Forelimb muscle (tissue), 1 donor: ENCODE measurements around the gene PRTN3. TPM values are rescaled to one million over a fixed set of nuclear protein-coding genes. Genes with fewer than 3 reads are reported as not detected.
"Not testable (repeated sequence)": the region's sequence is repeated elsewhere in the genome, so short reads cannot be mapped to it uniquely, and the experiment has no call there.

Source experiments
- DNase-seq: peaks from one replicate; pipeline ENCODE4 v3.0.0-alpha.2; 2013; ENCODE audit warnings: low read depth
- polyA plus RNA-seq: library from polyadenylated mRNA; unstranded; fragments of 120-200 nt; gene quantifications from one replicate; pipeline ENCODE4 v1.2.1, GENCODE V29; 2013; ENCODE audit not compliant: insufficient read length

The PRTN3 gene
- polyA plus RNA-seq, 1 donor: 2.6 TPM

DNA sequence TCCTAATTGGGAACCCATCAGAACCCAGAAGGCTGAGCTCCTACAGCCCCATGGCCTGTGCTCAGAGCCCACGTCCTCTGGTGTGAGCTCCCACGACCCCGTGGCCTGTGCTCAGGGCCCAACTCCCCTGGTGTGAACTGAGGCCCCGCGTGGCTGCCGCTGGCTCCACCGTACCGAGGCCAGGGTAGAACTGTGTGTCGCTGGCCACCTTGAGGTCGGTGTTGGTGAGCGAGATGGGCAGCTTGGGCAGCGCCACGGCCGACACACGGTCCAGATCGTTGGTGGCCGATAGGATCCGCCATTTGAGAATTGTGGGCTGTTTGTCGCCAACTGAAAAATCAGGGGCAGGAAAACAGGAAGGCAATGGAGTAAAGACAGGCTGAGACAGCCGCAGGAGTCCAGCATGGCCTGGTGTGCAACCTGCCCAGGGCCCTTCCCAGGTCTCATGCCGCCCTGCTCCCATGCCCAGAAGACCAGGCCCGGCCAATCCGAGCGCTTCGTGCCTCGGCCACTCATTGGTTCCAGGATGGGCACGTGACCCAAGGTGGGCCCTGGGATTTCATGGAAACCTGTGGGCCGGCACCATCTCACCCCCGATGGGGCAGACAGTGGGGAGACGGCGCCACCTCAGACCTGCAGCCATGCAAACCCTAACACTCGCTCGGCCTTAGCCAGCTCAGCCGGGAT, 40.7 kb downstream of the PRTN3 start:
- DNase-seq: no peak

DNA sequence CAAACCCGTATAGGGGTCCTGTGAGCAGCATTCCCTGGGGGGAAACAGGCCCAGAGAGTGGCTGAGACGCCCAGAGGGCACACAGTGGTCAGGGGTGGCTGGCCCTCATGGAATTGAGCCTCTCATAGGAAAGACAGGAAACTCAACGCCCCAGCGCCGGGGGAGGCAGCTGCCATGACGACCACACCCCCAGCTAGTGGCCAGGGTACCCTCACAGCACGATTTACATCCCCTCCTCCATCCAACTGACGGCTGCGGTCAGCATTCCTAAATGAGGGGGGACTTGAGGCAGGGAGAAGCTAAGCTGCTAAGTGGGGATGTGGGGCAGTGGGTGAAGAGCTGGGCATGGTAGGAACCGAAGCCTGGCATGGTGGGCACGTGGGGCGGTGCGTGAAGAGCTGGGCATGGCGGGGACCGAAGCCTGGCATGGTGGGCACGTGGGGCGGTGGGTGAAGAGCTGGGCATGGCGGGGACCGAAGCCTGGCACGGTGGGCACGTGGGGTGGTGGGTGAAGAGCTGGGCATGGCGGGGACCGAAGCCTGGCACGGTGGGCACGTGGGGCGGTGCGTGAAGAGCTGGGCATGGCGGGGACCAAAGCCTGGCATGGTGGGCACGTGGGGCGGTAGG, 42.2 kb downstream of the PRTN3 start:
- DNase-seq: no peak

DNA sequence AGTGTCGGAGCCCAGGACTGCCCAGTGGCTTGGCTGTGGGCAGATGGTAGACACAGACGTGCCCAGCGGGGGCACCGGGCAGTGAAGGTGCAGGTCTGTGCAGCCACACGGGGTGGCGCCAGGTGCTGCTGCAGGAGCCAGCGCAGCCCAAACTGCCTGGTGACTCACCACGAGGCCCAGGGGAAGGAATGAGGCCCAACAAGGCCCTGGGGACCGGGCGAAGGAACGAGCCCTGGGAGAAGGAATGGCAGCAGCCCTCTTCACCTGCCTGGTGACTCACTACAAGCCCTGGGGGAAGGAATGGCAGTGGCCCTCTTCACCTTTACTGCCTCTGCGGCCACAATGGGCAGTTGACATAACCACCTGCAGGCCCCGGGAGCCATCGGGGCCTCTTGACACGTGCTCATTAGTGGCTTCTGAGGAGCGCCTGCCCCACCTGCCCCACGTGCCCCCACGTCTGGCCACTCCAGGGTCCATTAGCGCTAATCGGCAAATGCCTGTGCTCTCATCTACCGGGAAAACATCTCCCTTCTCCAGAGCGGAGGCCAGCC, 42.9 kb downstream of the PRTN3 start:
- no peak for DNase-seq

DNA sequence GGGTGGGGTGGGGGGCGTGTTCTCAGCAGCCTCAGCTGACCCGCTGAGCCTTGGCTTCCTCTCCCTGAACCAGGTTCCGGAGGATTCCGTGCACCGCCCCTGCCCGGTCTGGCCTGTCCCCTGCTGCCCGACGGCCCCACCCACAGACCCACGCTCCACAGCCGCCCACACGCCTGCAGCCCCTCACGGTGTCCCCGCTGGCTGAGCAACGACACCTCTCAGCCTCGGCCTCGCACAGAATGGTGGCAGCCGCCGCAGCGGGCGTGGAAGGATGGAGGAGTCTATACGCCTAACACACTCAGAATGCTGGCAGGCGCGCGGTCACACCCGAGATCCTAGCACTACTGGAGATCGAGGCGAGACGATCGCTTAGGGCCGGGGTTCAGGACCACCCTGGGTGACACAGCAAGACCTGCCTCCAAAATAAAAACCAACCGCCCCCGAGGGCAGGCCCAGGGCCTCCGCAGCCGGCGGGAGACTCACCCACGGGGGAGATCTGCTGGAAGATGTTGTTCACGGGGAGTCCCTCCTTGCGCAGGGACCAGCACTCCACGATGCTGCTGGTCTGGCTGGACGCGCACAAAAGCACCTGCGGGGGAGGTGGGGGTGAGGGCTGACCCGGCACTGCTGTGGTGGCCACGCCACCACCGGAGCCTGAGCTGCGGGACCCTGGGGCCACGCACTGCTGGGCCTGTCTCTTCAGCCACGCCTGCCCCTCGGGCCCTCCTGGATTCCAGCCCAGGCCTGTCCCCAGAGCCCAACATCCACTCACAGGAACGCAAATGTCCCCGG, 43.8 kb downstream of the PRTN3 start:
- no peak for DNase-seq

DNA sequence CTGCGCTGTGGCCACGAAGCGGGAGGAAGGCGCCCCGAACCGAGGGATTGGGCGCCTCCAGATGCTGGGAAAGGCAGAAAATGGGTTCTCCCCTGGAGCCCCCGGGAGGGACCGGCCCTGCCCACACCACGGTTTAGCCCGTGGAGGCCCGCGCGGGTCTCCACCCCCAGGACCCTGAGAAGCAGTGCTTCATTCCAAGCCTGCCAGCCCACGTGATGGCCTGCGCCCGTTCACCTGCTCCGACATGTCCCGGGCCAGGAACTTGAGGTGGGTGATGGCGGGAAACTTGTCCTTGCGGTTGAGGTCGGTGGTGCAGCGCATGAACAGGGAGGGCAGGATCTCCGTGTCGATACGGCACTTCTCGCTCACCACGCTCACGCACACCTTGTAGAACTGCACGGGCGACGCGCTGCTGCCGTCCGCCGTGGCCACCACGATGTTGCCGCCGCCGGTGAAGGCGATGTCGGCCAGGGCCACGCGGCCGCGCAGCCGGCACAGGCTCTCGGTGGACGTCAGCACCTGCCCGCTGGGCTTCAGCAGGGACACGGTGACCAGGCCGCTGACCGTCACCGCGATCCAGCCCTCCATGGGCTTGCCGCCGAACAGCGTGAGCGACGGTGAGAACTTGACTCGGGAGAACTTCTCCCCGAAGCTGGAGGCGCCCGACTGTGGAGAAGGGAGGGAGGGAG, 44.9 kb downstream of the PRTN3 start:
- no peak for DNase-seq

DNA sequence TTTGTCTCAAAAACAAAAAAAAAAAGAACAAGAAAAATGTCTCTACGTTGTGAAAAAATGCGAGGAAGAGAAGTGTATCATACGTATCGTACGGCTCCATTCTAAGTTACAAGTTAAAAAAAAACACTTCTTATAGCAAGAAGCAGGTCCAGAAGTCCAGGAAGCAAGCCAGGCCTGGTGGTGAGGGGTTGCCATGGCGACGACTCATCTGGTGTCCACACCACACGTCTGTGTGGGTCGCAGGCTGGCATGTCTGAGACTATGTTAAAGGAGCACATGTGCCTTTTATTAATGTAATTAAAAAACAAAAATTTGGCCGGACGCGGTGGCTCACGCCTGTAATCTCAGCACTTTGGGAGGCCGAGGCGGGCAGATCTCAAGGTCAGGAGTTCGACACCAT, 46.3 kb downstream of the PRTN3 start:
- no peak for DNase-seq

DNA sequence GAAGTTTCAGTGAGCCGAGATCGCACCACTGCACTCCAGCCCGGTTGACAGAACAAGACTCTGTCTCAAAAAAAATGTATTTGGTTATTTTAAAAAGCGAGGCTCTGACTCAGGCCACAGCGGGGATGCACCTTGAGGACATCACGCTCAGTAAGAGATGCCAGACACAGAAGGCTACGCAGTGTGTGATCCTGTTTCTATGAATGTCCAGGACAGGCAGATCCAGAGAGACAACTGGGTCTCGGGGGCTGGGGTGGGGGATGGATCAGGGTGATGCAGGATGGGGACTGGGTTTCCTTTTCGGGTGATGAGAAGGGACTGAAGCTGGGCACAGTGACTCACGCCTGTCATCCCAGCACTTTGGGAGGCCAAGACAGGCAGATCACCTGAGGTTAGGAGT, 46.8 kb downstream of the PRTN3 start:
- no peak for DNase-seq

DNA sequence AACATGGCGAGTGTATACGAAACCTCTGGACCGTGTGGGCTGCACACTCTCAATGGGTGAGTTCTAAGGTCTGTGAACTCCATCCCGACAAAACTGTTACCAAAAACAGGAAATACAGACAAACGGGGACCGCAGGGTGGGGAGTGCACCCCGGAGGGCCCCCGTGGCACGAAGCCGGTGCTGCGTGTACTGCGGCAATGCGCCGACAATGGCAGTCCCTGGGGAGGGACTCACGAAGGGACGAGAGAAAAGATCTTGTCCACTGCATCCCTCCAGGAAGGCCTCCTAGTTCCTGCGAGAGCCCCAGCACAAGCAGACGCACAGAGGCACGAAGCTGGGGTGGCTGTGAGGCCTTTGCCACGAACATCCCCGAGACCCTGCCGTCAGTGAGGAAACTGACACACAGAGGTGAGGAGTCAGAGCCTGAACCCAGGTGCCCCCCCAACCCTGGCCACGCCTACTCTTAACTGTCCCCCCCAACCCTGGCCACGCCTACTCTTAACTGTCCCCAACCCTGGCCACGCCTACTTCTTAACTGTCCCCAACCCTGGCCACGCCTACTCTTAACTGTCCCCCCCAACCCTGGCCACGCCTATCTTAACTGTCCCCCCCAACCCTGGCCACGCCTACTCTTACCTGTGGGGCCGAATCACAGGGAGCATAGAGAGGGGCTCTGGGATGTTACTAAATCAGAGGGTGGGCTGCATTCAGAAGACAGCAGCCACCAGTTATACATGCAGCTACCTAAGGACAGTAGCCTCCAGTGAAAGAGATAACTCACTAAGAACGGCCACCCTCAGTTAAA, 48.0 kb downstream of the PRTN3 start:
- DNase-seq: no peak

DNA sequence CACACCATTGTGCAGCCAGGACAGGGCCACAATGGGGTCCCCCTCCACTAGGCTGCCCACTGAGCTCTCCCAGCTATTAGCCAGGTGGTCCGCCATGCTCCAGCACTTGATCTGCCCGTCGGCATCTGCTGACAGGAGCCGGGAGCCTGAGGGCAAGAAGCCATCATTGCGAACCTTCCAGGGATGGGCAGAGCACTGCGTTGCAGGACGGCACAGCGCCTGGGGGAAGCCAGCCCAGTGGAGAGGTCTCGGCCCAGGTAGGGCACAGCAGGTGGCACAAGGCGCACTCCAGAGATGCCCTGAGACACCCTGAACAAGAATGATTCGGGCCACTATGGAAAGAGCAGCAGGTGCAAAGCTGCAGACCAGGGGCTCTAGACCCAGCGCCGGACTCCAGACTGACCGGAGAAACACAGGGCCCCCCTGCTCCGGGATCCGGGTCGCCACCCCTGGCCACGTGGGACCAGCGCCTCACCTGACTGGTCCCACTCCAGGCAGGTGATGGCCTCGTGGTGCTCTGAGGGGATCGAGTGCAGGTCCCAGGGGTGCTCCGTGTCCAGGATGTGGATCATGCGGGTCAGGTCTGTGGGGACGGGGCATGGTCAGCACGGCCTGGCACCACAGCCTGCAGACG, 49.0 kb downstream of the PRTN3 start:
- DNase-seq: no peak

DNA sequence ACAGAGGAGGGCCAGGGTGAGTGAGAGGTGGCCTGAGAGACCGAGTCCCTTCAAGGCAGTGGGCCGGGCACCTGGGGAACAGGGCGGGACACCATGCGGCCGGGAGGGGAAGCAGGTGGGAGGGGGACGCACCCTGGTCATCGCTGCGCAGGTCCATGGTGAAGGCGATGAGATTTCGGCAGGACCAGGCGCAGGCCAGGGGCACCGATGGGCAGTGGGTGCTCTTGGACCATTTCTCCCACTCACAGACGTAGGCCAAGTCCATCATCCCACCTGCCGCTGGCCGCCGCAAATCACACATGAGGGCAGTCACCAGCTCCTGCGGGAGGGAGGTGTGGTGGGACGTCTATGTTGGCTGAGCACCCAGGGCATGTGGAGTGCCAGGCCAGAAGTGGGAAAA, 50.0 kb downstream of the PRTN3 start:
- DNase-seq: no peak

DNA sequence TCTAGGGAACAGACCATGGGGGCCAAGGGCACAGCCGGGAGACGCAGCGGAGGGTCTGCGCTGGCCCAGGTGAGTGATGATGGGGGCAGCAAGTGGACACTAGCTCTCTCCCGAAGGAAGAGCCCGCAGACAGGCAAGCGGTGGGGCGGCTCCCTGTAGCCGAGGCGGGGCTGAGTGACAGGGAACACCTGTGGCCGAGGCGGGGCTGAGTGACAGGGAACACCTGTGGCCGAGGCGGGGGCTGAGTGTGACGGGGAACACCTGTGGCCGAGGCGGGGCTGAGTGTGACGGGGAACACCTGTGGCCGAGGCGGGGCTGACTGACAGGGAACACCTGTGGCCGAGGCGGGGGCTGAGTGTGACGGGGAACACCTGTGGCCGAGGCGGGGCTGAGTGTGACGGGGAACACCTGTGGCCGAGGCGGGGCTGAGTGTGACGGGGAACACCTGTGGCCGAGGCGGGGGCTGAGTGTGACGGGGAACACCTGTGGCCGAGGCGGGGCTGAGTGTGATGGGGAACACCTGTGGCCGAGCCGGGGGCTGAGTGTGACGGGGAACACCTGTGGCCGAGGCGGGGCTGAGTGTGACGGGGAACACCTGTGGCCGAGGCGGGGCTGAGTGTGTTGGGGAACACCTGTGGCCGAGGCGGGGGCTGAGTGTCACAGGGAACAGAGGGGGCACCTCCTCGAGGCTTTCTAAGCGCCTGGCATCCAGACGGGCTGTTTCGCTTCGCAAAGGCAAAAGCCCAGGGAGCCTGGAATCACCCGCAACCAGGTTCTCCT, 50.8 kb downstream of the PRTN3 start:
- not testable (repeated sequence) for DNase-seq

DNA sequence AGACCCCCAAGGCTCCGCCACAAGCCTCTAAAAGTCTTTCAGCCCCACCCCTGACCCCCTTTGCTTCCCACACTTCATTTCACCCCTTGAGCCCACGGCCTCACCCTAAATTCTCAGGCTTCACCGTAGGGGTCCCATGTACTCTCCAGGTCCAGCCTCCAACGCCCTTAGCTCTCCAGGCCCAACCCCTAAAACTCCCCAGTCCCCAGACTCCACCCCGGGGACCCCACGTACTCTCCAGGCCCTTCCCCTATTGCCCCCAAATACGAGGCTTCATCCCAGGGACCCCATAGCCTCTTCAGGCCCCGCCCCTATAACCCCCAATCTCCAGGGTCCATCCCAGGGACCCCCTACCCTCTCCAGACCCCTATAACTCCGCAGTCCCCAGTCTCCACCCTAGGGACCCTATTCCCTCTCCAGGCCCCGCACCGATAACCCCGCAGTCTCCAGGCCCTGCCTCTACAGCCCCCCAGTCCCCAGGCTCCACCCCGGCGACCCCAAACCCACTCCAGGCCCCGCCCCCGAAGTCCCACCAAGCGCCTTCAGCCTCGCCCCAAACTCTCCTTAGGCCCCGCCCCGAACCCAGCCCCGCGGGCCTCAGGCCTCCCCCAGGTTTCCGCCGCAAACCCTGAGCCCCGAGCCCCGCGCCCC, 51.6 kb downstream of the PRTN3 start:
- no peak for DNase-seq

DNA sequence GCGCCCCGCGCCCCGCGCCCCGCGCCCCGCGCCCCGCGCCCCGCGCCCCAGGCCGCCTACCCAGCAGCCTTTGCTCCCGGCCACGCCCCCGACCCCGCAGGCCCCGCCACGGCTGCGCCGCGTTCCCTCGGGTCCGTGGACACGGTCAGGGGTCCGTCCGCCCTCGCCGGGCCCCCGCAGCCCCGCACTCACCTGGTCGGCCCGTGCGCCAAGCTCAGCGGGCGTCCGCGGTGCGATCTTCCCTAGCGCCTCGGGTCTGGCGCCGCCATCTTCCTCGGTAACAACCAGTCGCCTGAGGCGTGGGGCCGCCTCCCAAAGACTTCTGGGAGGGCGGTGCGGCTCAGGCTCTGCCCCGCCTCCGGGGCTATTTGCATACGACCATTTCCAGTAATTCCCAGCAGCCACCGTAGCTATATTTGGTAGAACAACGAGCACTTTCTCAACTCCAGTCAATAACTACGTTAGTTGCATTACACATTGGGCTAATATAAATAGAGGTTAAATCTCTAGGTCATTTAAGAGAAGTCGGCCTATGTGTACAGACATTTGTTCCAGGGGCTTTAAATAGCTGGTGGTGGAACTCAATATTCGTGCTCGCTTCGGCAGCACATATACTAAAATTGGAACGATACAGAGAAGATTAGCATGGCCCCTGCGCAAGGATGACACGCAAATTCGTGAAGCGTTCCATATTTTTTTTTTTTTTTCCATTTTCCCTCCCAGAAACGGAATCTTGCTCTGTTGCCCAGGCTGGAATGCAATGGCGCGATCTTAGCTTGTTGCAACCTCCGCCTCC, 52.3 kb downstream of the PRTN3 start, which contains the start of the genes MED16 and RNU6-9:
Gene MED16, minus strand, starts transcription at position 294 of the 796 bp plus-strand sequence. CDS start 2,056 bp downstream, outside the sequence.
Gene RNU6-9, plus strand, starts transcription at position 591 of the 796 bp plus-strand sequence.
- DNase-seq: peak; percentile 89

DNA sequence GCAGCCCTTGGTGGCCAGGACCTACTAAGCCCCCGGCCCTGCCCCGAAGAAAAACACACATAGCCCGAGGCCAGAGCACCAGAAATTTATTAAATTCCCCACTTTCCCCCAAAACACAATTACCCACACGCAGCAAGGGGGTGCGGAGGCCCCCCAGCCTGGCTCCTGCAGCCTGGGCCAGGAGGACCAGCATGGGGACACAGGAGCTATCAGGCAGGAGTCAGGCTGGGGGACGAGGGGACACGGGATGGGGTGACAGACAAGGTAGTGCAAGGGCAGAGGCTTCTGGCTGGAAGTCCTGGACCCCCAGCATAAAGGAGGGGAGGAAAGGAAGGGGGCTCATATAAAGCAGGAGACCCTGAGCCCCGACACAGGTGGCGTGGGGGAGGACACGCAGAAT, 55.6 kb downstream of the PRTN3 start:
- DNase-seq: no peak

DNA sequence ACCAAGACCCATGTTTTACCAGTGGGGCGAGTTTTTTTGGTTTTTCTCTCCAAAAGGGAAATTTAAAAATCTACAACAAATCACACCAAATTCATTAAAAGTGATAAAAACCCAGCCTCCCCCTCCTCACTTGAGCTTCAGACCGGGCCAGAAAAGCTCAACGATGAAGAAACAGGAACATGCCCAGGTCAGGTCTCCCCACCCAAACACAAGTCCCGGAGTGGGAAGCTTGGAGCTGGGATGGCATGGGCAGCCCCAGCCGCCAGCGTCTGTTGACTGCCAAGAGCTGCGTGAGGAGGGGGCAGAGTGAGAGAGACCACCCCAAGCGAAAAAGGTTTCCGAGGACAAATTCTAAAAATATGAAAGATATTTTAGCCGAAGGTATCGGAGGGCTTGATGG, 56.2 kb downstream of the PRTN3 start:
- no peak for DNase-seq

DNA sequence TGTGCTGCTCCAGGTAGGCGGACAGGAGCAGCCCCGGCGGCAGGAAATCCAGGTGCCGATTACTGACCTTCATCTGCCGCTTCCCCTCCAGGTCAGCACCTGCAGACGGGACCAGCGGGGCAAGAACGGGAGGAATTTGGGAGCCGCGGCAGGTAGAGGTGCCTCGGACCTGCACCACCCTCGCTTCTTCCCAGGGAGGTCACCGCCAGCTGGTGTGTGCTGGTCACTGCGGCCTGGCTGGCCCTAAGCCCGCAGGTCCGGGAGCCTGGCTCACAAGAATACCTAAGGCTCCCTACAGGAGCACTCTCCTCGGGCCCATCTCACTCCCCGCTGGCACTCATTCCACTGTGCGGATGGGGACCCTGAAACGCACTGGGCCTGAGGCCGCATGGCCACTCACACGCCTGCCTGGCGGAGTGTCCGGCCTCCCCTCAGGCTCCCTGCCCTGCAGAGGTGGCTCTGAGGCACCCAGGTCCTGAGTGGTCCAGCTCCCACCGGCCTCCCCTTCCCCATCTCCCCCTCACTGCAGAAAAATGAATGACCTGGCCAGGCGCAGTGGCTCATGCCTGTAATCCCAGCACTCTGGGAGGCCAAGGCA, 56.7 kb downstream of the PRTN3 start:
- DNase-seq: no peak
